ENCODE measurements around the gene GALNT2.
A peak's percentile ranks its signal among the peaks of the same experiment; 100 is the strongest.

The GALNT2 gene

DNA sequence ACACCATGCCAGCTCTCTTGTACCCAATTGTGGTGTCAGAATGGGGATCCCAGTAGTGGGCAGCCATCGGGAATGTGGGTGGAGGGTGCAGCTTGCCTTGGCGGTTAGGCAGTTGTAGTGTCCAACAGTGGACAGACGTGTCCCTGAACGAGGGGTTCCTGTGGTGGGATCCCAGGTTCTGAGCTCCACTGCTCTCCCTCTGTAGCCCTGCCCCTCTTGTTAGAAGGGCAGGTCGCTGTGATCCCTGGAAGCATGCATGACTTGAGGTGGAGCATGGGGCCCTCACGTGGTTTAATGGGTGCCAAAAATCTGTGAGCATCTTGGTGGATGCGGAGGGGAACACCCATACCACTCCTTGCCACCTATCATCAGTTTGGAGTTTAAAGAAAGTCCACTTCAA is 4.3 kb downstream of the GALNT2 start:
- no peak for DNase-seq (ENCODE audit: low read depth in 4 of 4, low spot score in 1 of 4)

DNA sequence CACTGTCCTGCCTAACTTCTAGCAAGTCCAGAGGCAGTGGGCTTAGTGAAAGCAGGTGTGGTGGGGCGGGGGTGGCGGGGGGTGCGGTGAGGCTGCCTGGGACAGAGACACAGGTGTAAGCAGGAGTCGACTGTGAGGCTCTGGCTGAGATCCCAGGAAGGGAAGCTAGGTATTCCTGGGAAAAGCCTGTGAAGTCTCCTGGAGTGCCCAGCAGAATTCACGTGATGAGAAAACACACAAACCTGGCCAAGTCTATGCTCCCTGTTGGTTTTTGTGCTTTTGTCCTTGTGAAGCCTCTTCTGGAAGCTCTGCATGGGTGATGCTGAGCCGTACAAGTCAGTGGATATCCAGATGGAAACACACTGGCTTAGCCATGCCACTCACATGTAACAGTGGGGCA is 5.3 kb downstream of the GALNT2 start:
- DNase-seq (ENCODE audit: low read depth in 4 of 4, low spot score in 1 of 4), result no peak

DNA sequence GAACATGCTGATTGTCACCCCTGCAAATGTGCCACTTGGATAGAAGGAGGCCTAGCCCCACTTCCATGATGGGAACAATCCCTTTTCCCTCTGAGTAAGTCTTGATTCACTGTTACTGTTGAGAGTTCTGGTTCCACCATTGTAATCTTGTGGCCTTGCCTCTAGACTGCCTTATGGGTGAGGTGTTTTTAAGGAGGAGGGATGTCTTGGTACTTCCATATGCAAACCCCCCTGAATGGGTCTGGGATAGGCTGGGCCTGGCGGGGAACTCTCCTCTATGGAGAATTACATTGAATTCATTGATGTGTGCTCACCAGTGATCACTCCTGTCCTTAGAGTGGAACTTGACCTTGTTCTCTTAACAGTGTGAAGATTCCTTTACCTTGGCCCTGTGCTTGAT is 5.8 kb downstream of the GALNT2 start:
- no peak for DNase-seq (ENCODE audit: low read depth in 4 of 4, low spot score in 1 of 4)

DNA sequence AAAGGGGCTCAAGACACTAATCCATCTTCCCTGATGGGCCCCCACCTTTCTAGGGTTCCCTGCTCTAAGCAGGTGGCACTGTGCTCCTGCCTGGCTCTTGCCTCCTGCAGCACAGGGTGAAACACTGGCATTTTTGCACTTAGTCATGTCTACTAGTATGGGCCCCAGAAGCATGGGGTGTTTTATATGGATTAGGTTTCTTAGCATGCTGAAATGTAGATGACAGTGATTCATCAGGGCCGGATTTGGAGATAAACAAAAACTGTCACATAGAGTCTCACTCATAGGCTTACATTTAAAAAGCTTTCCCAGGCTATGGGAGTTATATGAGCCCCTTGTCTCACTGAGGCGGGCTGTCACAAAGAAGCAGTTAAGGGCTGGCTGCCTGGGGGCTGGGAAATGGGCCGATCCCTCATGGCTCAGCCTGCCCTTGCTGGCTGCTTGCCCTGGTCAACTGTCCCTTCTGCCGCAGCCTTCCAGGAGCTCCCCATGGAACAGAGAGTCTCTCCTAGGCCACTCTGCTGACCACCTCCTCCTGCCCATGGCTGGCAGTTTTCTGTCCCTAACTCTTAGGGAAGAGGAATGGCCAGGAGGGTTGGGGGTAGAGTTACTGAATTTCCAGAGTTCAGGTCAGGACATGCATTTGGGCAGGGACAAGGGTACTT is 6.5 kb downstream of the GALNT2 start:
- no peak for DNase-seq (ENCODE audit: low read depth in 4 of 4, low spot score in 1 of 4)

DNA sequence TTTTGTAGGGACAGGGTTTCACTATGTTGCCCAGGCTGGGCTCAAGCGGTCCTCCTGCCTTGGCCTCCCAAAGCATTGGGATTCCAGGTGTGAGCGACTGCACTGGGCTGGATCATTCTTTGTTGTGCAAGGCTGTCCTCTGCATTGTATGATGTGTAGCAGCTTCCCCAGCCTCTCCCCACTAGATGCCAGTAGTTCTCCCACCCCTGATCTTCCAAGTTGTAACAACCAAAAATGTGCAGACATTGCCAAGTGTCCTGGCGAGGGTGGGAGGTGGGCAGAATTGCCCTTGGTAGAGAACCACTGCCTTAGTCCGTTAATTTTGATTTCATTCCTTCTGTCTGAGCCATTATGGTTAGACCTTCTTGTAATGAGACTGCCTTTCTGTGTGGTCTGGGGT is 7.2 kb downstream of the GALNT2 start:
- DNase-seq (ENCODE audit: low read depth in 4 of 4, low spot score in 1 of 4), result no peak

DNA sequence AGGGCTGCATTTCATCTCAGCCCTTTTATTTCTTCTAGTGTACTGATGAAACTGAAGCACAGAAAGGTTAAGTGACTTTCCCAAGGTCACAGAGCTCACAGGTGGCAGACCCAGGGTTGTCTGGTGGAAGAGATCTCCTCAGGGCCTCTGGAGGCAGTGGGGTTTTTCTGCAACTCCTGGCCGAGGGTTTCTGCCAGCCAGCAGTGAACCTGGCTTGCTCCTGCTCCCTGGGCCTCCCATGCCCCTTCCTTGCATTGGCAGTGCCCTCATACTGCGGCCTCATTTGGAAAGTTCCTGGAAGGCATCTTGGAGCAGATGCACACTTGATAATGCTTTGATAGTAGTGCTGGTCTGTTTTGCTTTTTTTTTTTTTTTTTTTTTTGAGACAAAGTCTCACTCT is 7.7 kb downstream of the GALNT2 start:
- no peak for DNase-seq (ENCODE audit: low read depth in 4 of 4, low spot score in 1 of 4)

DNA sequence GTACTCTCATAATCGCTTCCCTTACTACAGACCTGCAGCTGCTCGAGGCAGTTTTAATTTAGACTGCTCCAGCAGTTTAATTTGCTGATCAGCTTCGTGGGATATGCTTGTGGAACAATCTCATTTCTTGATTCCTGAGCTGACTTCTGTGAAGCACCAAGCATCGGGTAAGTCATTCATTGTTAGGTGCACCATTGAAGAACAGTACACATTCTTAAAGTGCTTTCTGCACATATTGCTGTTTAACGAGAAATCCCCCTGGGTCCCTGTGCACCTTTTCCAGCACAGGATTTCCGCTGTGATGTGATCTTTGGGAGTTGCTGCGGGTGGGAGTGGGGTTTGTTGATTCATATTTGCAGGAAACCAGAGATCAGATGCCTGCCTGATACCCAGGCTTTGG is 9.1 kb downstream of the GALNT2 start:
- DNase-seq (ENCODE audit: low read depth in 4 of 4, low spot score in 1 of 4), result no peak

DNA sequence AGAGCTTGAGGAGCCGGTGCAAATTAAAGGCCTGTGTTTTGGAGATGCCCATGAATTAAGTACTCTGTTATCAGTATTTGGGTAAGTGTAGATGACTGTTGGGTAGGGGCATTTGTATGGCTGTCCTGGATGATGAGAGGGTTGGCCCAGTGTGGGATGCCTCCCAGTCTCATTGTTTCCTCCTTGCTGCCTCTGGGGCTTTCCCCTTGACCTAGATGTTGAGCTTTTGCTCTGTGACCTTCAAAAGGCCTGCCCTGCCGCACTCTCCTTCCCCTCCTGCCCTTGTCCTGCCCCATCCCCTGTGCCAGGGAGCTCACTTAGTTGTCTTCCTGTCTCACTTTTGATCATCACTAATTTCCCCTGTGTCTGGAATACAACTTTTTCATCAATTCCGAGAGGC is 10.0 kb downstream of the GALNT2 start:
- DNase-seq (ENCODE audit: low read depth in 4 of 4, low spot score in 1 of 4), result no peak

DNA sequence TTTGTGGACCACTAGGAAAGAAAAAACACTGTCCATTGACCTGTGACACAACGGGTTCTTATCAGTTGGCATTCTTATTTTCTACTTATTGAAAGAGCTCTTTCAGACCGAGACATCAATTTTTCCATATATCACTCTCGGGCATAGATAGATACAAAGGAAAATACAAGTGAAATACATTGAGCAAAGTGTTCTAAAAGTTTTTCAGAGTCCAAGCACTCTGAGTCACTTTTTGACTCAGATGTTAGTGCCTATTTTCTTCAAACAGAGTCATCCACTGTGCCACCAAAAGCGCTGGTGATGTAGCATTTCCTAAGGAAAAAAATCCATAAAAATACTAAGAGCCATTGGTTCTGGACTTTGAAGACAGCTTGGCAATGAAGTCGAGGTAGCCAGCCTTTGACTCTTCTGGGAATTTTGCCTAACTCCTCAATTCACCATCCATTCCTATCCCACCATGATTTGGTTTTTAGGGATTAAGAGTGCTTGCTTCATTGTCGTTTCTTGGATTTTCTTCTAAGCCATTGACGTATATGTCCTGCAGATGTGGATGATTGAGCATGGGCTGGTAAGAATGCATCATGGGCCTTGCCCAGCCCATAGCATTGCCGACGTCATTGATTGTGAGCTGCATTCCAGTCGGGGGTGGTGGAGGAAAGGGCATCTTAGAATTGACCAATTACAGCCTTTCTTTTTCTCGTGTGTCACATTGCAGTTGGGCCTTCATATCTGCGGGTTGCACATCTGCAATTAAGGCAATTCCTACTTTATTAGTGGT is 10.6 kb downstream of the GALNT2 start:
- DNase-seq (ENCODE audit: low read depth in 4 of 4, low spot score in 1 of 4), result no peak

DNA sequence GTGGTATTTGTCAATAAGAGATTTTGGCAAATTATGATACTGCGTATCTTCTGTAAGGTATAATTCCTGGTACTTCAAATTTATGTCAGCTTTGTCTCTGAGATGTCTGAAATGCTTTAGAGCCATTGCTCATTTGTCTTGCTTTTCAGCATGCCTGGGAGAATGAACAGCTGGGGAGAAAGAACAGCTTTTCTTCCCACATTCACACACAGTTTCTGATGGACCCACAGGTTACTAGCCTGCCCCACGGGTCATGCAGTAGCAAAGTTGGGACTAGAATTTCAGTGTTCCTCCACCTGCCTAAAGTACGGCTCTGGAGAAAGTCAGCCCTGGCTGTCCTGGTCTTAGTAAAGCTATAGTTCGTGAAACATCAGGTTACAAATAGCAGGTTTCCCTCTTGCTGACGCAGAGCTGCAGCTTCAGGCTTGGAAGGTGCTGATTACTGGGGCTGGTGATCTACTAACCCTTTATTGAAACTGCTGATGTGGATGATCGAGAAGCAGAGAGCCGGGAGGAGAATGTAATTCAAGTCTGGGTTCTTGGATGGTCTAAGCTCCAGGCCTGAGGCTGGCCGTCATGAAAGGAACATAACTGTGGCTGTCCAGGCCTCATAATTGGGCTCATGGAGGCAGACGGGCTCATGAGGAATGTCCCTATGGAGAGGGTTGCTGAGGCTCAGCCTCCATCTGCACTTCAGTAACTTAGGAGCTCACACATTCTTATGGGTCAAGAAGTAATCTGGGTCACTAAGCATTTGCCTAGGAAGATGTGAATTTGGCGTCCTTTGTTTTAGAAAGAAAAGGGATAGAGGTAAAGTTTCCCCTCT is 12.4 kb downstream of the GALNT2 start:
- no peak for DNase-seq (ENCODE audit: low read depth in 4 of 4, low spot score in 1 of 4)

DNA sequence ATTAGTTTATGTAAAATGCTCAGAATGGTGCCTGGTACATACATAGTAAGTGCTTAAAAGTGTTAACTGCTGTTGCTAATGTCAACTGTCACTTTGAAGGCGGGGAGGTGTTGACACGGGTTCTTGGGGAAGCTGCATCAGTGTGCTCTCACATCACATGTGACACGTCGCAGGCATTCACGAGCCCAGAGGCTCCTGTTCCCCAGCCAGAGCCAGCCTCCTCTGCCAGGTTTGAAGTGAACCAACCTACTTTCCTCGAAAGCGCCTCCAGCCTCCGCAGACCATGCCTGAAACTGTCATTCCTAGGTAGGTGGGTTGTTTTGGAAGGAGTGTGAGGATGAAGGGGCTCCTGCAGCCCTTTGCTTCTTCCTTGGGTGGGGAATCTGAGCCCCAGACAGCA is 13.8 kb downstream of the GALNT2 start:
- DNase-seq (ENCODE audit: low read depth in 4 of 4, low spot score in 1 of 4), result no peak

DNA sequence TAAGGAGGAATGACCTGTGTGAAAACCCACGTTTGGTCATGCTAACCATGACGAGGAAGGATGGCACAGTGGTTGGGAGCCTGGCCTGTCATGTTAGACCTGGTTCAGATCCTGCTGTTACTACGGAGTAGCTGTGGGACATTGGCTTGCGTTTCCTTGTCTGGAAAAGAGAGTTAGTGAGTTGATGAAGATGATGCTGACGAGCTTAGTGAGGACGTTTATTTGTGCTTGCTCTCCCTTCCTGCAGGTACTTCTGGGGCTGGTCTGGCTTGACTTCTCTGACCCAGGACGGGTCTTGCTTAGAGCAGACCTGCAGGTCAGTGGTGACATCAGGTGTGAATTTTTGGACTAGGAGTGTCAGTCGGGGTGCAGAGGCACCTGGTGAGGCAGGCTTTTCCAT is 14.7 kb downstream of the GALNT2 start:
- DNase-seq (ENCODE audit: low read depth in 4 of 4, low spot score in 1 of 4), result no peak

DNA sequence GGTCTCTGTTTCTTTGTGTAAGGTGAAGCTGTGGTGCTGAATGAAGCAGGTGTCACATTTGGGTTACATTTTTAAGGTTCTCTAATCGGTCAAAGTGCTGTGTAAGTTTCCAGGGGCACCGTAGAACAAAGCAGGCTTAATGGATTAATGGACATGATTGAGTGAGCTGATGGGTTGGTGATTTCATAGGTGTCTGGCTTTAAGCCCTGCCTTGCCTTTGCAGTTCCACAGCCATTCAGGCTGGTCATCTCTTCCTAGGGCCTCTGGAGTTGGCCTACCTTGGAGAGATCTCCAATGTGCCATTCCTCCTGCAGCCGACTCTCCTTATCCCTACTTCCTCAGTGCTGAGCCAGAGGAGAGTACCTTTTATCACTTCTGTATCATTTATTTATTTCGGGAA is 15.2 kb downstream of the GALNT2 start:
- DNase-seq (ENCODE audit: low read depth in 4 of 4, low spot score in 1 of 4), result no peak

DNA sequence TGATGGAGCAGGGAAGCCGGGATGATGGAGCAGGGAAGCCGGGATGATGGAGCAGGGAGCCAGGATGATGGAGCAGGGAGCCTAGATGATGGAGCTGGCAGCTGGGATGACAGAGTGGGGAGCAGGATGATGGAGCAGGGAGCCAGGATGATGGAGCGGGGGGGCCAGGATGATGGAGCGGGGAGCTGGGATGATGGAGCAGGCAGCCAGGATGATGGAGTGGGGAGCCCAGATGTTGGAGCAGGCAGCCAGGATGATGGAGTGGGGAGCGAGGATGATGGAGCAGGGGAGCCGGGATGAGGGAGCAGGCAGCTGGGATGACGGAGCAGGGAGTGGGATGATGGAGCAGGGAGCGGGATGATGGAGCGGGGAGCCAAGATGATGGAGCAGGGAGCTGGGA is 16.0 kb downstream of the GALNT2 start:
- no peak for DNase-seq (ENCODE audit: low read depth in 4 of 4, low spot score in 1 of 4)

DNA sequence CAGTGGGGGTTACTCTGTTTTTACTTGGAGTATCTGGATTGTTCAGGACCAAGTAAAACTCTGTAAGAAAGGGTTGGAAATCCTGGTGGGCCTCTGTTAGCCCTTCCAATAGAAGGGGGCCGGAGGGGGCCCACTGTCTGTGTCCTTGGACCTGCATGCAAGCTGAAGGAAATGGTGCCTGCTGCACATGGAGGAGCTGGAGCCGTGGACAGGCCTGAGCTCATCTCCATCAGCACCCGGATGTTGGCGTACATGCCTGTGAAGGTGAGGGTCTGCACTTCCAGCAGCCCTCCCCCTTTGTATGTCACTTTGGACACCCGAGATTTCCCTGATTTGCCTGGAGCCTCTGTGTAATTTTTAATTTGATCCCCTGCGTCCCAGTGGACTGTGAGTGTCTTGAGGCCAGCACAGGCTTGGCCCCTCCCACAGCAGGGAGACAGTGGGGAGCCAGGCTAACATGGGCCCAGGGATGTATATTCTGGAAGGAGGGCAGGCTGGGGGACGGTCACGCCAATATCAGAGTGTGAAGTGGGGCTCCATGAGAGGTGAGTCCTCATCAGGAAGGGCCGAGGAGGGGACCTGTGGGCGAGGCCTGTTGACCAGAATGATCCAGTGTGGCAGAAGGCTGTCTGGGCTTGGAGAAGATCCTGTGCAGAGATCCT is 16.8 kb downstream of the GALNT2 start:
- DNase-seq (ENCODE audit: low read depth in 4 of 4, low spot score in 1 of 4), result no peak

DNA sequence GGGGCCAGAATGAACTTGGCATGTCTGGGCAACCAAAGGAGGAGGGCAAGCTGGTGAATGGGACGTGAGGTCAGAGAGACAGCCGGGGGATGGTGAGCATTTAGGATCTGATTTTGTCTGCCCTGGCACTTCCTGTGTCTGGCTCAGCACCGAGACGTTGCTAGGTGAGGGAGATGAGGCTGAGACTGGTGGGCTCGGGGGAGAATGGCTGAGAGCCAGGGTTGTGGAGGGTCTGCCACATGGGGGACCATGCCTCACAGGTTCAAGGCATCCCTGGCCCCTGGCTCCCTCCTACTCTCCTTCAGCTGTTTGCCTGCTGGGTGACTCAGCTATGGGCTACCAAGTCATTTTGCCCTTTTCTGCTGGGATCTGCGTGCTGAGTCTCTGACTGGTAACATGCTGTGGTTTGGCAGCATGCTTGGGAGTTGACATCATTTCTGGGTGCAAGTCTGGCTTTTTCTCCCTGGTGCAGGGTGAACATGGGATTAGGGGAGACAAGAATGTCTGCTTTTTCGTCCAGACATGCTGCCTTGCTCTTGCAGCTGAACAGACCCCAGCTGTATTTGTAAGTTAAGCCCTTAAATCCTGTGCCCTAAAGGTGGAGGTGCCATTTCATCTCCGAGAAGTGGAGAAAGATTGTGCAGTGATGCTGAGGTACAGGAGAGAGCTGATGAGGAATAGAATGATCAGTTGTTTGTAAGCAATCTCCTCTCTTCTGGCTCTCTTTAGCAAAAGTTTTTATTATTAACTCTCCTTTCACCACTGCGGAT is 17.6 kb downstream of the GALNT2 start:
- peak in 2 of 4 experiments; percentile 44 to 66 for DNase-seq (ENCODE audit: low read depth in 4 of 4, low spot score in 1 of 4)

DNA sequence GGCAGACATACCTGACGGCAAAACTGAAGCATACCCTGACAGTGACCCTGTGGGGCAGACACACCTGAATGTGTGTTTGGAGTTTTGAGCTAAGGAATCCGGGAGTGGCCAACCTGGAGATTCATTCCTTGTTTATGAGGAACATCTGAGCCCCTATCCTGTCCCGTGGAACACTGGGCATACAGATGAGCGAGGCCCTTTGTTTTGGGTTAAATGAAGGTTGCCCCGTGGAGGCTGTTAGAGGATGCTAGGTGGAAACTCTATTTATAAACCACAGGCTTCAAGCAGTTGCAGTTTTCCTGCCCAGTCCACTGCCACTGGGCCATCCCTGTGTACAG is 18.1 kb downstream of the GALNT2 start:
- DNase-seq (ENCODE audit: low read depth in 4 of 4, low spot score in 1 of 4), result no peak

DNA sequence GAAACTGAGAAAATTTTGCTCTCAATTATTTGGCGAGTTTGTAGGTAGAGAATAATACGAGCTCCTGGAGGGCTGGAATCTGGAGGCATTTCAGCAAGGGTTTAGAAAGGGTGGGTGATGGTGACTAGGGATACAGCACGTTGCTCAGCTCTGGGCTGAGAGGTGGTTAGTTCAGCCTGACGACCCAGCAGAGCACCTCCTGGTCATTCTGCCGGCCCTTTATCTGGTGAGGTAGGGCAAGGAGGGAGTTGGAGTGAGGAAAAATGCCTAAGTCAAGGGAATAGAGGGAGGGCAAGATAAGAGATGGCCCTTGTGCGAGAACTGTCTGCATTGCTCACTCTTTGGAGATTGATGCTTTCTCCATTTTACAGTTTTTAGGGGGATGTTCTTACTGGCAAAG is 19.1 kb downstream of the GALNT2 start:
- DNase-seq (ENCODE audit: low read depth in 4 of 4, low spot score in 1 of 4), result no peak

DNA sequence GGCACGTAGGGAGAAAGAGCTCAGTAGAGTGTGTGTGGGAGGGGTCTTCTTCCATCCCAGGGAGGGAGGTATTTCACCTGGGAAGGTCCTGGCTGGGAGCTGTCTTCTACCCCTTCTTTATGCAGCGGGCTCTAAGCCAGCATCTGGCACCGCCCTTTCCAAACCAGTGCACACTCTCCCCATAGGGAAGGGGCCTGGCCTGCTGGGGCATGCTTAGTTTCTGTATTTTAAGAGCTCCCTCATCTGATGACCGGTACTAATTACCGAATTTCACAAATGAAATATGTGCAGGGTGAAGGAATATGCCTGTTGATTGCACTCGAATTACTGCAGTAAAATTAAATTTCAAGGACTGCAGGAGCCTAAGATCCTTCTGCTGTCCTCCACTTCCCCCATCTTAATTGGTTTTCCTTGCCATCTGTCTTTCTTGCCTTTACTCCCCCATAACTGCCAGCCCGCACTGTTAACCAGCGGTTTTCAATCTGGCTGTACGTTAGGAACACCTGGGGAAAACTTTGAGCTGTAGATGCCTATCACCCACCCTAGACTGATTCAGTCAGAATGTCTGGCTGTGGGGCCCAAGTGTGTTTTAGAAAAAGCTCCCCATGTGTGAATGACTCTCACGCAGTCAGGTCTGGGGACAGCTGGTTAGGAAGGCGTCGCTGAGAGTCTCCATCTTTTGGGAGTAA is 20.1 kb downstream of the GALNT2 start:
- DNase-seq (ENCODE audit: low read depth in 4 of 4, low spot score in 1 of 4), result no peak

DNA sequence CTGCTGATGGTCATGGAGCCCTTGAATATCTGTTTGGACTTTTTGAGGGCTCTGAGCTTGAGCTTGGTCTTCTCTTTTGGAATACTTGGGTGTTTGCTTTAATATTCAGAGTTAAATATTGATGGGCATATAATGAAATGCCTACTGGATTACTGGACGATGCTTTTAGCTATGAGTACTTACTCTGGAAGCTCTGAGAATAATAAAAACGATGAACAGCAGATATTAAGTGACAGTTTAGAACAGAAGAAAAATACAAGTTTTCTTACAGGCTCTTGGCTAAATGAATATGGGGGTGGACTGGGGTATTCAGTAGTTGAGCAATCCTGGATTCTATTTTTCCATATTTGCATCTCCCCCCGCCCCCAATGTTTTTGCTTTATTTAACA is 20.7 kb downstream of the GALNT2 start:
- no peak for DNase-seq (ENCODE audit: low read depth in 4 of 4, low spot score in 1 of 4)
